ENCODE measurements around the gene FYCO1.

- TF ChIP-seq CTCF (IDR thresholded peaks at IDR 0.05): no peak
- TF ChIP-seq EP300 (IDR thresholded peaks at IDR 0.05): no peak
- no peak for TF ChIP-seq POLR2AphosphoS5 (IDR thresholded peaks at IDR 0.05)
These were observed 35.3 kb downstream of the FYCO1 start for GRCh38 chr3:45960289-45960688.
